K562 (cell line): Measurements from ENCODE around the gene FBXO17. TPM values are rescaled to one million over a fixed set of nuclear protein-coding genes. Genes with fewer than 3 reads are reported as not detected.

Experiments
- ATAC-seq: fragments of 200-7000 bp; cut with Tn5 transposase; 3 replicates; pipeline ENCODE4 v1.9.1; 2020; ENCODE audit warnings: moderate library complexity
- BruUV-seq: library from RNA; stranded (reverse); fragments of 400-500 nt; replicated peaks from 2 replicates; lab custom pipeline; 2021; lab: Mats Ljungman, UMichigan
- CTCF ChIA-PET: fragments of 300-600 bp; formaldehyde crosslinking; extraction: SDS; loops from one replicate; lab custom pipeline; 2021; ENCODE audit warnings: low intra/inter-chr PET ratio; lab: Yijun Ruan, JAX
- POLR2A ChIA-PET: fragments of 300-600, 350-650 bp; sonication (Branson Sonifier 250); formaldehyde crosslinking; extraction: SDS; loops from one replicate; lab custom pipeline; 2021; ENCODE audit warnings: antibody characterized with exemption, inconsistent platforms; lab: Yijun Ruan, JAX
- DNase-seq, 4 experiments: peaks; one replicate each; pipeline versions ENCODE4 v3.0.0 to v3.0.0-alpha.2; 2011 to 2018; ENCODE audit warnings: low spot score in 3 of 4, mixed read lengths in 3 of 4; ENCODE audit errors: extremely low read depth in 1 of 4
- FAIRE-seq: peaks from 2 replicates; lab custom pipeline; 2011; peaks lifted over from hg19 to GRCh38; lab: Jason Lieb, UNC
- H2AFZ ChIP-seq: 2 replicates; pipeline ENCODE4 v1.6.0; 2011; ENCODE audit warnings: low read depth, low read length, control low read depth, inconsistent platforms
- H3K27ac ChIP-seq: fragments of 200-600 bp; 3 replicates; pipeline ENCODE4 v1.8.0; 2011; ENCODE audit warnings: low read depth, mild to moderate bottlenecking, control low read depth, inconsistent platforms, low read length, moderate library complexity, mixed read lengths; ENCODE audit errors: extremely low read depth
- H3K27me3 ChIP-seq, 2 experiments: fragments of 300-600 bp in 1 of 2; 2 replicates in 1 of 2; 3 replicates in 1 of 2; pipeline versions ENCODE4 v1.6.0 to v1.8.0; 2011; ENCODE audit warnings: inconsistent platforms in 2 of 2, low read length in 2 of 2, mild to moderate bottlenecking in 1 of 2, mixed read lengths in 1 of 2, moderate library complexity in 1 of 2; ENCODE audit not compliant: control insufficient read depth in 2 of 2, insufficient read depth in 2 of 2
- H3K36me3 ChIP-seq: fragments of 300-600 bp; 3 replicates; pipeline ENCODE4 v1.8.0; 2011; ENCODE audit warnings: mild to moderate bottlenecking, low read length, inconsistent platforms; ENCODE audit not compliant: control insufficient read depth, insufficient read depth
- H3K4me1 ChIP-seq, 2 experiments: fragments of 200-600 bp in 1 of 2; replicated peaks in 1 of 2; 2 replicates in 1 of 2; 3 replicates in 1 of 2; pipeline versions ENCODE4 v1.5.1 to v1.8.0; 2011; ENCODE audit warnings: inconsistent platforms in 2 of 2, low read length in 2 of 2, mild to moderate bottlenecking in 1 of 2, mixed read lengths in 1 of 2, moderate library complexity in 1 of 2; ENCODE audit not compliant: control insufficient read depth in 2 of 2, insufficient read depth in 2 of 2
- H3K4me2 ChIP-seq: 2 replicates; pipeline ENCODE4 v1.6.1; 2011; ENCODE audit warnings: low read length, control low read depth, inconsistent platforms, mixed read lengths; ENCODE audit not compliant: insufficient read depth
- H3K4me3 ChIP-seq: fragments of 200-600 bp; sonication (generic), shearing (Covaris generic); 2 replicates; pipeline ENCODE4 v1.5.1; 2016; ENCODE audit warnings: control low read depth, inconsistent platforms
- H3K79me2 ChIP-seq: fragments of 200-600 bp; 3 replicates; pipeline ENCODE4 v1.8.0; 2011; ENCODE audit warnings: low read length, inconsistent platforms; ENCODE audit not compliant: control insufficient read depth, insufficient read depth
- H3K9ac ChIP-seq, 2 experiments: 2 replicates each; pipeline versions ENCODE4 v1.6.0 to v1.6.1; 2011; ENCODE audit warnings: low read depth in 2 of 2, low read length in 2 of 2, control low read depth in 1 of 2, inconsistent platforms in 1 of 2, mild to moderate bottlenecking in 1 of 2, mixed read lengths in 1 of 2; ENCODE audit not compliant: insufficient read depth in 1 of 2
- H3K9me1 ChIP-seq: one replicate; pipeline ENCODE4 v1.6.0; 2011; ENCODE audit warnings: inconsistent platforms, mild to moderate bottlenecking, low read length, moderate library complexity; ENCODE audit not compliant: control insufficient read depth, insufficient read depth
- H3K9me3 ChIP-seq: replicated peaks from 2 replicates; pipeline ENCODE4 v1.5.1; 2011; ENCODE audit warnings: low read depth, low read length, inconsistent platforms; ENCODE audit not compliant: control insufficient read depth, insufficient read depth
- H4K20me1 ChIP-seq: replicated peaks from 2 replicates; pipeline ENCODE4 v1.6.1; 2011; ENCODE audit warnings: low read length, inconsistent platforms, mixed read lengths; ENCODE audit not compliant: control insufficient read depth, insufficient read depth
- CREB5 ChIP-seq: fragments of 250-450 bp; sonication (Bioruptor Pico); IDR thresholded peaks from 2 replicates; pipeline ENCODE4 v1.5.0; 2020; ENCODE audit warnings: mild to moderate bottlenecking
- E2F5 ChIP-seq: sonication (generic); formaldehyde crosslinking; IDR thresholded peaks from 2 replicates; pipeline ENCODE4 v1.8.0; 2022; ENCODE audit warnings: mild to moderate bottlenecking, missing genetic modification reagents
- HIVEP1 ChIP-seq: fragments of 250-450 bp; sonication (Bioruptor Pico); IDR thresholded peaks from 2 replicates; pipeline ENCODE4 v1.4.0; 2020; ENCODE audit warnings: mild to moderate bottlenecking
- MBD2 ChIP-seq: sonication (generic); IDR thresholded peaks from 2 replicates; pipeline ENCODE4 v1.6.1; 2016; ENCODE audit warnings: low read depth, borderline replicate concordance
- MTA1 ChIP-seq: fragments of 450-650 bp; IDR thresholded peaks from 2 replicates; pipeline ENCODE4 v1.6.1; 2017; ENCODE audit warnings: borderline replicate concordance
- NFE2 ChIP-seq: IDR thresholded peaks from 2 replicates; pipeline ENCODE4 v1.6.1; 2014; ENCODE audit warnings: antibody characterized with exemption, low read depth
- NKRF ChIP-seq: fragments of 450-650 bp; IDR thresholded peaks from 2 replicates; pipeline ENCODE4 v1.6.1; 2016; ENCODE audit warnings: borderline replicate concordance
- PCBP1 ChIP-seq: fragments of 200-400 bp; formaldehyde crosslinking; IDR thresholded peaks from 2 replicates; pipeline ENCODE4 v1.6.1; 2018; ENCODE audit warnings: mild to moderate bottlenecking, low read depth, low read length; ENCODE audit not compliant: poor library complexity, severe bottlenecking
- RFX7 ChIP-seq: fragments of 250-450 bp; sonication (Bioruptor Pico); IDR thresholded peaks from 2 replicates; pipeline ENCODE4 v1.5.1; 2021; ENCODE audit warnings: mild to moderate bottlenecking
- SIN3B ChIP-seq: fragments of 450-650 bp; IDR thresholded peaks from 2 replicates; pipeline ENCODE4 v1.6.1; 2017; ENCODE audit warnings: low read depth, mild to moderate bottlenecking, moderate library complexity
- SRF ChIP-seq, 2 experiments: fragments of 250-450, 450-650 bp in 1 of 2; sonication (Bioruptor Pico) in 1 of 2; sonication (generic) in 1 of 2; formaldehyde crosslinking; IDR thresholded peaks; 2 replicates each; pipeline versions ENCODE4 v1.5.0 to v1.5.1; 2020 to 2022; ENCODE audit warnings: mild to moderate bottlenecking in 1 of 2, missing genetic modification reagents in 1 of 2
- SRSF1 ChIP-seq: fragments of 200-400 bp; formaldehyde crosslinking; IDR thresholded peaks from 2 replicates; pipeline ENCODE4 v1.6.1; 2017; ENCODE audit warnings: mild to moderate bottlenecking, low read depth, low read length, moderate library complexity
- STAT5A ChIP-seq: IDR thresholded peaks from 2 replicates; pipeline ENCODE4 v1.6.1; 2012; ENCODE audit warnings: low read length, inconsistent platforms, borderline replicate concordance
- TSHZ1 ChIP-seq: fragments of 250-450 bp; sonication (Bioruptor Pico); IDR thresholded peaks from 2 replicates; pipeline ENCODE4 v1.4.0; 2020; ENCODE audit warnings: mild to moderate bottlenecking, moderate library complexity
- ZC3H8 ChIP-seq: fragments of 450-650 bp; IDR thresholded peaks from 2 replicates; pipeline ENCODE4 v1.6.1; 2017
- ZNF384 ChIP-seq: IDR thresholded peaks from 2 replicates; pipeline ENCODE4 v1.6.1; 2012; ENCODE audit warnings: low read depth, low read length, improper control_type of control experiment
- WGBS: fragments of 100-300 bp; shearing (Covaris generic); methylation state at CpG from one replicate; pipeline ENCODE4 v1.1.6; 2016; ENCODE audit warnings: low coverage, mixed read lengths; ENCODE audit not compliant: insufficient coverage; ENCODE audit errors: missing lambda C conversion rate; 5-methylcytosine and 5-hydroxymethylcytosine counted together
- in situ Hi-C: fragments of 300-500 bp; cut with MboI; formaldehyde crosslinking; loops from 4 replicates; pipeline ENCODE4 v1.15.0; 2018; ENCODE audit warnings: inconsistent platforms, mixed read lengths
- intact Hi-C: fragments of 100-400 bp; cut with micrococcal nuclease; formaldehyde crosslinking; loops from 2 replicates; pipeline ENCODE4 v1.14.2; 2022
- polyA plus RNA-seq, 8 experiments: library from polyadenylated mRNA; depleted of rRNA in 4 of 8; stranded (reverse) in 5 of 8; unstranded in 3 of 8; fragments of >200 nt; fragmentation: Nextera tagmentation in 2 of 8; fragmentation: Illumina TruSeq in 1 of 8; extraction: Ambion mirVana in 2 of 8; extraction: Trizol in 1 of 8; gene quantifications; 2 replicates each; pipeline versions ENCODE4 v1.2.1 to v1.2.3, GENCODE V29; 2011 to 2014; ENCODE audit warnings: inconsistent platforms in 1 of 8, missing spikeins in 1 of 8
- total RNA-seq, 7 experiments: library from RNA; depleted of rRNA in 6 of 7; stranded (reverse); fragments of >200 nt in 6 of 7; fragmentation: Illumina TruSeq in 2 of 7; extraction: Trizol in 2 of 7; gene quantifications; 2 replicates each; pipeline versions ENCODE4 v1.2.1 to v1.2.3, GENCODE V29; 2011 to 2021; ENCODE audit warnings: low replicate concordance in 1 of 7

The FBXO17 gene
- total and polyA plus RNA-seq, 9 of the 15 experiments (the other 6 are each of a cell fraction or from before 2014, with no cell fraction given) = 4.1 to 27.1 (median 19.0) TPM

GRCh38 chr19:38893341-38893771 lies 82.2 kb downstream of the FBXO17 start:
- 94% methylated on average over 12 of the region's 14 CpGs for WGBS
- TF ChIP-seq E2F5 (no peak), MTA1 (no peak), ZC3H8 (no peak), SIN3B (no peak), CREB5 (no peak), NFE2 (no peak), TSHZ1 (no peak), HIVEP1 (CRISPR knock-in tag) (no peak), SRSF1 (no peak), SRF (CRISPR knock-in tag; IDR thresholded peaks at IDR 0.05) (no peak), MBD2 (no peak), NKRF (no peak), STAT5A (no peak), PCBP1 (no peak), ZNF384 (no peak), RFX7 (CRISPR knock-in tag) (no peak)
- TF ChIP-seq, all 486 proteins: peak for 0
- Histone ChIP-seq H3K9ac (peak overlapping the region in 1 of 2 experiments; percentile 43; a peak in 1 of 4 replicates), H3K27ac (no peak overlapping the region), H4K20me1 (no peaks in the 10 kb centered on the region), H3K9me3 (no peaks in the 10 kb centered on the region), H3K4me2 (no peak overlapping the region), H3K4me1 (peaks cover 5 to 26% of the 10 kb centered on the region in 2 experiments), H3K4me3 (no peak overlapping the region), H2AFZ (no peak overlapping the region), H3K36me3 (peaks cover 19% of the 10 kb centered on the region; the same call in 1 of the 3 replicates), H3K27me3 (no peaks in the 10 kb centered on the region), H3K79me2 (peaks cover 3% of the 10 kb centered on the region; the same call in 2 of the 3 replicates), H3K9me1 (no peaks in the 10 kb centered on the region)
- no peak for ATAC-seq
- no peak for FAIRE-seq
- BruUV-seq = no TSS peak
- DNase-seq = no peak
- CTCF ChIA-PET = interaction anchor here (0.6 kb wide), 1 partner anchor 28 kb away, joined by 3 read pairs; no protein-coding TSS in a partner anchor
- intact Hi-C loops (no loop called here), in situ Hi-C loops (no loop called here)
- POLR2A ChIA-PET = interaction anchor here (0.7 to 1.0 kb wide), 2 partner anchors 11 to 16 kb away, joined by 3 to 4 read pairs; no protein-coding TSS in a partner anchor
